DOHH2 (cell line): Measurements from ENCODE around the gene FHOD3.

Source experiments
- H3F3A ChIP-seq: fragments of 200-600 bp; sonication (generic), shearing (Covaris generic); 2 replicates; pipeline ENCODE4 v1.6.0; 2016; ENCODE audit warnings: antibody characterized with exemption, mild to moderate bottlenecking; ENCODE audit not compliant: control insufficient read depth, insufficient read depth
- H3K27ac ChIP-seq: fragments of 200-600 bp; sonication (generic); 2 replicates; pipeline ENCODE4 v1.5.1; 2014; ENCODE audit warnings: low read depth, mild to moderate bottlenecking, low read length, moderate library complexity
- H3K27me3 ChIP-seq: fragments of 200-600 bp; sonication (generic); 2 replicates; pipeline ENCODE4 v1.6.1; 2014; ENCODE audit warnings: mild to moderate bottlenecking, low read length, mixed read lengths; ENCODE audit not compliant: control insufficient read depth
- H3K36me3 ChIP-seq: fragments of 200-600 bp; sonication (generic); 2 replicates; pipeline ENCODE4 v1.6.1; 2014; ENCODE audit warnings: mild to moderate bottlenecking, low read length, moderate library complexity, mixed read lengths; ENCODE audit not compliant: control insufficient read depth
- H3K4me1 ChIP-seq: fragments of 200-600 bp; sonication (generic); 2 replicates; pipeline ENCODE4 v1.6.1; 2014; ENCODE audit warnings: mild to moderate bottlenecking, low read length, mixed read lengths; ENCODE audit not compliant: control insufficient read depth
- H3K4me2 ChIP-seq: fragments of 200-600 bp; sonication (generic); 2 replicates; pipeline ENCODE4 v1.6.0; 2014; ENCODE audit warnings: mild to moderate bottlenecking, low read length, moderate library complexity
- H3K4me3 ChIP-seq: fragments of 200-600 bp; sonication (generic); 2 replicates; pipeline ENCODE4 v1.5.1; 2014; ENCODE audit warnings: mild to moderate bottlenecking, low read length, mixed read lengths
- H3K79me2 ChIP-seq: fragments of 200-600 bp; sonication (generic); 2 replicates; pipeline ENCODE4 v1.6.1; 2014; ENCODE audit warnings: mild to moderate bottlenecking, low read length, mixed read lengths; ENCODE audit not compliant: control insufficient read depth
- H3K9me2 ChIP-seq: fragments of 200-600 bp; sonication (generic); replicated peaks from 2 replicates; pipeline ENCODE4 v1.6.1; 2014; ENCODE audit warnings: mild to moderate bottlenecking, low read length, mixed read lengths; ENCODE audit not compliant: control insufficient read depth
- H3K9me3 ChIP-seq: fragments of 200-600 bp; sonication (generic); 2 replicates; pipeline ENCODE4 v1.6.1; 2014; ENCODE audit warnings: antibody characterized with exemption, low read length, mixed read lengths; ENCODE audit not compliant: control insufficient read depth, insufficient read depth
- H4K20me1 ChIP-seq: fragments of 200-600 bp; sonication (generic); 2 replicates; pipeline ENCODE4 v1.6.0; 2014; ENCODE audit warnings: low read depth, mild to moderate bottlenecking, antibody characterized with exemption, low read length, moderate library complexity; ENCODE audit not compliant: control insufficient read depth, insufficient read depth
- EZH2phosphoT487 ChIP-seq: fragments of 200-600 bp; sonication (generic); IDR thresholded peaks from 2 replicates; pipeline ENCODE4 v1.6.1; 2017; ENCODE audit warnings: borderline replicate concordance, mild to moderate bottlenecking, antibody characterized with exemption, low read length, moderate library complexity, mixed read lengths
- TF ChIP-seq, protein P1 (sequence below): fragments of 200-600 bp; sonication (generic); IDR thresholded peaks from one replicate; pipeline ENCODE4 v1.5.1; 2014; ENCODE audit warnings: antibody characterized with exemption, mild to moderate bottlenecking, low read depth, low read length; ENCODE audit not compliant: poor library complexity, severe bottlenecking

Gene FHOD3

DNA sequence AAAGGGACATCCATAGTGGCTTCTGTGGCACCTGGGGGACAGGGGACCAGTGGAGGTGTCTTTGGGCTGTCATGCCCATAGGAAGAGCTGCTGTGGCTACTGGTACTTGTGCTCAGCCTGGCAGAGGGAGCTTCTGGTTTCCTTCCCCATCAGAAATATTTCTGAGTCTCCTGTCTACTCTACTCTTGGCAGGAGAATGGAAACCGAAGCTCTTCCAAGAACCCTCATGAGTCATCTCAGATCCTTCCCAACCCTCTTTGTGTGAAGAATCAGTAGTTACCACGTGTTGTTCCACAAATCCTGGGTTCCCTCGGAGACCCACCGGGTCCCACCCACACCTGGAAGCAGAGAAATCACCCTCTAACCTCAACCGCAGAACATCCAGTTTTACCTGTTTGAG is 234.9 kb downstream of the FHOD3 start:
- no peak overlapping the region for H3K27ac ChIP-seq
- TF ChIP-seq, protein P1, sequence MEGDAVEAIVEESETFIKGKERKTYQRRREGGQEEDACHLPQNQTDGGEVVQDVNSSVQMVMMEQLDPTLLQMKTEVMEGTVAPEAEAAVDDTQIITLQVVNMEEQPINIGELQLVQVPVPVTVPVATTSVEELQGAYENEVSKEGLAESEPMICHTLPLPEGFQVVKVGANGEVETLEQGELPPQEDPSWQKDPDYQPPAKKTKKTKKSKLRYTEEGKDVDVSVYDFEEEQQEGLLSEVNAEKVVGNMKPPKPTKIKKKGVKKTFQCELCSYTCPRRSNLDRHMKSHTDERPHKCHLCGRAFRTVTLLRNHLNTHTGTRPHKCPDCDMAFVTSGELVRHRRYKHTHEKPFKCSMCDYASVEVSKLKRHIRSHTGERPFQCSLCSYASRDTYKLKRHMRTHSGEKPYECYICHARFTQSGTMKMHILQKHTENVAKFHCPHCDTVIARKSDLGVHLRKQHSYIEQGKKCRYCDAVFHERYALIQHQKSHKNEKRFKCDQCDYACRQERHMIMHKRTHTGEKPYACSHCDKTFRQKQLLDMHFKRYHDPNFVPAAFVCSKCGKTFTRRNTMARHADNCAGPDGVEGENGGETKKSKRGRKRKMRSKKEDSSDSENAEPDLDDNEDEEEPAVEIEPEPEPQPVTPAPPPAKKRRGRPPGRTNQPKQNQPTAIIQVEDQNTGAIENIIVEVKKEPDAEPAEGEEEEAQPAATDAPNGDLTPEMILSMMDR: no peak
- TF ChIP-seq EZH2phosphoT487: no peak

DNA sequence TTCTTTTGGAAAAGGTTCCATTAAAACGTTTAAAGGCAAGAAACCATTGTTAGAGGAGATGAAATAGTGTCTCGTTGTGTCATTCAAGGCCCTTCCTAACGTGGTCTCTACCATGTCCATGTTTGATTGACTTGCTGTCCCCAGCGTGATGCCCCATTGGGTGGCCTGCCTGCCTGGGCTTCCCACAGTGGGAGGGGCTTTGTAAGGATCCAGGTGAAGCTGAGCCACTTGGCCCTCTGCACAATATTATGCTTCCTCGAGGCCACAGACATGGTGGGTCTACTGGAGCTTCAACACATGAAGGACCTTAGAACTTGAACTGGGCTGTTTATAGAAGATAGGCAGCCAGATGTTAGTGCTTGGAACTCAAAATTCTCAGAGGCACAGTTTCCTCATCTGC is 235.3 kb downstream of the FHOD3 start:
- Histone ChIP-seq H3K4me2 (no peak overlapping the region), H3K36me3 (no peaks in the 10 kb centered on the region), H4K20me1 (no peaks in the 10 kb centered on the region), H3K79me2 (no peaks in the 10 kb centered on the region), H3K9me2 (no peaks in the 10 kb centered on the region), H3K27me3 (no peaks in the 10 kb centered on the region), H3K27ac (no peak overlapping the region), H3F3A (no peaks in the 10 kb centered on the region), H3K4me3 (no peak overlapping the region), H3K4me1 (no peaks in the 10 kb centered on the region), H3K9me3 (no peaks in the 10 kb centered on the region)
- TF ChIP-seq EZH2phosphoT487: no peak
- TF ChIP-seq, protein P1: no peak

More for the DNA sequence above, 234.9 kb downstream of the FHOD3 start:
- Histone ChIP-seq H3K9me2 (no peaks in the 10 kb centered on the region), H3K4me3 (no peak overlapping the region), H3F3A (no peaks in the 10 kb centered on the region), H3K27me3 (no peaks in the 10 kb centered on the region), H3K79me2 (no peaks in the 10 kb centered on the region), H3K9me3 (no peaks in the 10 kb centered on the region), H3K36me3 (no peaks in the 10 kb centered on the region), H3K4me1 (no peaks in the 10 kb centered on the region), H3K4me2 (no peak overlapping the region), H4K20me1 (no peaks in the 10 kb centered on the region)

DNA sequence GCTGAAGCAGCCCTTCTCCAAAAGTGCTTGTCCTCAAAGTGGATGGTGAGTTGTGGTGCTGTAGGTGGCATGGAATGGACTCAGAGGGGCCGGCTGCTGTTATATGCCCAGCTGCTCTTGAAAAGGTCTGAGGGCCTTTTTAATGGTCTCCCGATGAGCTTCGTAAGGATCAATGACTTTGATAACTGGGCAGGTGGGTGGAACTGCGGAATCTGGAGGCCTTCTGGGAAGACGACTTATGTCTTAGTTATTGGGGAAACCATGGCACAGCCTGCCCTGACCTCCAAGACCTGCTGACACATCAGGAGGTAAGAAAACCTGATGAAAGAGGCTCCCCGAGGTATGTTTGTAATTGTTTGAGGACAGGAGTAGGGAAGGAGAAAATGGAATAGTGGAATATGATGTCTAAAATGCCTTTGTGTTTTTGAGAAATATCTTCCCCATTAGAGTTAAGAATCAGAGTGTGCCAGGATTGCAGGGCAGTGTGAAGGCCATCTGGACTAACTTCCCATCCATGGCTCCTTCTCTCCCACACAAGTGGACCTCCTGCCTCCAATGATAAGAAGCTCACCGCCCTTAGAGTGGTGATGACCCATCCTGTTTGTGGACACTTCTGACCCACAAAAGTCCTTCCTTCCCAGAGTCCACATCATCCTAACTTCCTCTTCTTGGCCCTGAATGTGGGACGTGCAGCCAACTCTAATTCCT is 236.1 kb downstream of the FHOD3 start:
- no peaks in the 10 kb centered on the region for H4K20me1 ChIP-seq
- no peak overlapping the region for H3K4me3 ChIP-seq
- no peaks in the 10 kb centered on the region for H3K79me2 ChIP-seq
- H3K27me3 ChIP-seq: 0 out of 2 replicates have a peak, but pooled peaks cover 4% of the 10 kb centered on the region
- no peaks in the 10 kb centered on the region for H3K9me3 ChIP-seq
- no peak overlapping the region for H3K27ac ChIP-seq
- no peaks in the 10 kb centered on the region for H3K36me3 ChIP-seq
- TF ChIP-seq EZH2phosphoT487: no peak
- TF ChIP-seq, protein P1: no peak
- H3F3A ChIP-seq: no peaks in the 10 kb centered on the region
- no peak overlapping the region for H3K4me2 ChIP-seq
- H3K9me2 ChIP-seq: no peaks in the 10 kb centered on the region
- no peaks in the 10 kb centered on the region for H3K4me1 ChIP-seq
